ENCODE results near the gene EME2. TPM values are rescaled to one million over a fixed set of nuclear protein-coding genes. Genes with fewer than 3 reads are reported as not detected.

EME2 gene
- total and polyA plus RNA-seq, 2 experiments from 2014 or later, result 4.1 to 15.0 TPM

DNA sequence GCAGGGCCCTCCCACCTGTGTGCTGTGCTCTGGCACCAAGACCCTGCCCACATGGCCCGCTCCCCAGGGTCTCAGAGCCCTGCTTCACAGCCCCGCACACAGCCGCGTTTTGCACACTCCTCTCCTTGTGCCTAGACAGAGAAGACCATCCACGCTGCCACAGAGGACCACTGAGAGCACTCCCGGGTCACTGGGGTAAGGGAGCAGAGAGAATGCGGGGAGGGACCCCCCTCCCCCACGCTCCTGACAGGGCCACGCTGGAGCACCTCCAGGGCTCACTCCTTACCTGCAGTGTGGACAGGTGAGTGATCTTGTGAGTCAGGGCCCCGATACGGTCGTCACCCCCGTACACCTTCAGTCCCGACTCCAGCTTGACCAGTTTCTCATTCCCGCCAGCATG lies 47.0 kb downstream of the EME2 start:
- Mint-ChIP-seq H3K27ac (no peak overlapping the region), H3K36me3 (ENCODE audit: low read depth) (peaks cover 6% of the 10 kb centered on the region; the same call in 2 of the 3 replicates), H3K27me3 (ENCODE audit: insufficient read depth, low read depth, poor library complexity) (no peaks in the 10 kb centered on the region), H3K9me3 (no peaks in the 10 kb centered on the region), H3K4me1 (no peaks in the 10 kb centered on the region), H3K4me3 (no peak overlapping the region)
- Histone ChIP-seq H3K9me2 (ENCODE audit: insufficient read depth) (no peaks in the 10 kb centered on the region), H3F3A (replicated peaks; ENCODE audit: low read depth) (no peaks in the 10 kb centered on the region), H3K27ac (ENCODE audit: low read depth) (no peak overlapping the region), H3K4me3 (no peak overlapping the region), H3K4me2 (no peak overlapping the region), H3K79me2 (replicated peaks; ENCODE audit: insufficient read depth) (no peaks in the 10 kb centered on the region), H3K27me3 (ENCODE audit: insufficient read depth) (no peaks in the 10 kb centered on the region), H3K4me1 (ENCODE audit: insufficient read depth) (no peaks in the 10 kb centered on the region), H4K20me1 (replicated peaks; ENCODE audit: insufficient read depth) (no peaks in the 10 kb centered on the region; the same call in 1 of the 2 replicates), H3K36me3 (ENCODE audit: insufficient read depth) (no peaks in the 10 kb centered on the region), H2AFZ (no peak overlapping the region)
- ATAC-seq, result no peak
- no peak for TF ChIP-seq ZNF114 (CRISPR knock-in tag; IDR thresholded peaks at IDR 0.05)
- no peak for DNase-seq (ENCODE audit: low spot score)

GRCh38 chr16:1820096-1820945 lies 47.7 kb downstream of the EME2 start:
- no peak for DNase-seq (ENCODE audit: low spot score)
- 0 out of 2 replicates have a peak, but pooled peaks cover under 1% of the 10 kb centered on the region for H3K79me2 ChIP-seq (replicated peaks; ENCODE audit: insufficient read depth)
- H3K4me2 ChIP-seq, result no peak overlapping the region
- H3K27ac ChIP-seq (ENCODE audit: low read depth), result no peak overlapping the region
- H3F3A ChIP-seq (replicated peaks; ENCODE audit: low read depth), result no peaks in the 10 kb centered on the region
- no peaks in the 10 kb centered on the region for H3K4me1 ChIP-seq (ENCODE audit: insufficient read depth)
- no peaks in the 10 kb centered on the region for H3K27me3 ChIP-seq (ENCODE audit: insufficient read depth)
- no peaks in the 10 kb centered on the region for H3K27me3 Mint-ChIP-seq (ENCODE audit: insufficient read depth, low read depth, poor library complexity)
- H3K36me3 ChIP-seq (ENCODE audit: insufficient read depth), result no peaks in the 10 kb centered on the region
- no peak overlapping the region for H3K27ac Mint-ChIP-seq
- no peaks in the 10 kb centered on the region; the same call in 1 of the 2 replicates for H4K20me1 ChIP-seq (replicated peaks; ENCODE audit: insufficient read depth)
- H3K4me3 Mint-ChIP-seq, result no peak overlapping the region
- H2AFZ ChIP-seq, result no peak overlapping the region
- no peaks in the 10 kb centered on the region for H3K4me1 Mint-ChIP-seq
- no peak for ATAC-seq
- H3K4me3 ChIP-seq, result no peak overlapping the region
- H3K36me3 Mint-ChIP-seq (ENCODE audit: low read depth), result peaks cover 2% of the 10 kb centered on the region; the same call in 2 of the 3 replicates
- H3K9me2 ChIP-seq (ENCODE audit: insufficient read depth), result no peaks in the 10 kb centered on the region
- no peaks in the 10 kb centered on the region for H3K9me3 Mint-ChIP-seq
- TF ChIP-seq CREB1 (CRISPR knock-in tag; IDR thresholded peaks at IDR 0.05; ENCODE audit: low read depth) (no peak), POLR2AphosphoS5 (IDR thresholded peaks at IDR 0.05; ENCODE audit: low read depth) (no peak), STAT1 (IDR thresholded peaks at IDR 0.05; ENCODE audit: unreplicated experiment) (no peak), ZNF462 (CRISPR knock-in tag; IDR thresholded peaks at IDR 0.05) (no peak), JUNB (IDR thresholded peaks at IDR 0.05; ENCODE audit: unreplicated experiment) (no peak), EZH2 (IDR thresholded peaks at IDR 0.05; ENCODE audit: low read depth, unreplicated experiment) (no peak), ZNF331 (CRISPR knock-in tag; IDR thresholded peaks at IDR 0.05; ENCODE audit: low read depth) (no peak), EZH2phosphoT487 (IDR thresholded peaks at IDR 0.05; ENCODE audit: unreplicated experiment) (no peak)
- TF ChIP-seq, protein P1, sequence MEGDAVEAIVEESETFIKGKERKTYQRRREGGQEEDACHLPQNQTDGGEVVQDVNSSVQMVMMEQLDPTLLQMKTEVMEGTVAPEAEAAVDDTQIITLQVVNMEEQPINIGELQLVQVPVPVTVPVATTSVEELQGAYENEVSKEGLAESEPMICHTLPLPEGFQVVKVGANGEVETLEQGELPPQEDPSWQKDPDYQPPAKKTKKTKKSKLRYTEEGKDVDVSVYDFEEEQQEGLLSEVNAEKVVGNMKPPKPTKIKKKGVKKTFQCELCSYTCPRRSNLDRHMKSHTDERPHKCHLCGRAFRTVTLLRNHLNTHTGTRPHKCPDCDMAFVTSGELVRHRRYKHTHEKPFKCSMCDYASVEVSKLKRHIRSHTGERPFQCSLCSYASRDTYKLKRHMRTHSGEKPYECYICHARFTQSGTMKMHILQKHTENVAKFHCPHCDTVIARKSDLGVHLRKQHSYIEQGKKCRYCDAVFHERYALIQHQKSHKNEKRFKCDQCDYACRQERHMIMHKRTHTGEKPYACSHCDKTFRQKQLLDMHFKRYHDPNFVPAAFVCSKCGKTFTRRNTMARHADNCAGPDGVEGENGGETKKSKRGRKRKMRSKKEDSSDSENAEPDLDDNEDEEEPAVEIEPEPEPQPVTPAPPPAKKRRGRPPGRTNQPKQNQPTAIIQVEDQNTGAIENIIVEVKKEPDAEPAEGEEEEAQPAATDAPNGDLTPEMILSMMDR (conservative IDR thresholded peaks at IDR 0.05; ENCODE audit: low read depth in 2 of 2), result no peak
- TF ChIP-seq, protein P2, sequence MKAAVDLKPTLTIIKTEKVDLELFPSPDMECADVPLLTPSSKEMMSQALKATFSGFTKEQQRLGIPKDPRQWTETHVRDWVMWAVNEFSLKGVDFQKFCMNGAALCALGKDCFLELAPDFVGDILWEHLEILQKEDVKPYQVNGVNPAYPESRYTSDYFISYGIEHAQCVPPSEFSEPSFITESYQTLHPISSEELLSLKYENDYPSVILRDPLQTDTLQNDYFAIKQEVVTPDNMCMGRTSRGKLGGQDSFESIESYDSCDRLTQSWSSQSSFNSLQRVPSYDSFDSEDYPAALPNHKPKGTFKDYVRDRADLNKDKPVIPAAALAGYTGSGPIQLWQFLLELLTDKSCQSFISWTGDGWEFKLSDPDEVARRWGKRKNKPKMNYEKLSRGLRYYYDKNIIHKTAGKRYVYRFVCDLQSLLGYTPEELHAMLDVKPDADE (IDR thresholded peaks at IDR 0.05), result no peak

Data from GM23338 (cell line).